HEK293 (cell line): ENCODE measurements around the gene C4orf50.

ENCODE experiments used
- CTCF ChIA-PET: fragments of 350-600 bp; formaldehyde crosslinking; extraction: SDS; loops from one replicate; lab custom pipeline; 2021; ENCODE audit warnings: antibody characterized with exemption; lab: Yijun Ruan, JAX
- POLR2A ChIA-PET: fragments of 300-600 bp; formaldehyde crosslinking; extraction: SDS; loops from one replicate; lab custom pipeline; 2020; ENCODE audit warnings: antibody characterized with exemption, inconsistent platforms; lab: Yijun Ruan, JAX
- H3K27ac ChIP-seq: fragments of 200-500 bp; sonication (Bioruptor generic); 2 replicates; pipeline ENCODE4 v1.5.1; 2014; ENCODE audit warnings: low read depth, low read length, control low read depth, inconsistent platforms; ENCODE audit errors: extremely low read depth
- H3K36me3 ChIP-seq, 2 experiments: fragments of 200-500 bp in 1 of 2; sonication (Bioruptor generic) in 1 of 2; 1 replicate in 1 of 2; 2 replicates in 1 of 2; pipeline ENCODE4 v1.5.1; 2014 to 2017; ENCODE audit warnings: inconsistent platforms in 2 of 2, low read length in 2 of 2; ENCODE audit not compliant: control insufficient read depth in 2 of 2, insufficient read depth in 1 of 2
- H3K4me1 ChIP-seq: fragments of 200-500 bp; sonication (Bioruptor generic); 2 replicates; pipeline ENCODE4 v1.5.1; 2014; ENCODE audit warnings: mild to moderate bottlenecking, low read length, inconsistent platforms; ENCODE audit not compliant: control insufficient read depth, insufficient read depth
- H3K4me3 ChIP-seq: 2 replicates; pipeline ENCODE4 v1.5.1; 2011; ENCODE audit warnings: low read depth, mild to moderate bottlenecking, control low read depth, low read length, moderate library complexity
- H3K9me3 ChIP-seq: fragments of 200-500 bp; sonication (Bioruptor generic); 2 replicates; pipeline ENCODE4 v1.5.1; 2014; ENCODE audit warnings: low read depth, low read length, inconsistent platforms; ENCODE audit not compliant: control insufficient read depth, insufficient read depth
- GLIS2 ChIP-seq: fragments of 450-650 bp; formaldehyde crosslinking; IDR thresholded peaks from 2 replicates; pipeline ENCODE4 v1.5.1; 2016; ENCODE audit warnings: missing biosample characterization, missing genetic modification characterization
- KLF1 ChIP-seq: fragments of 450-650 bp; formaldehyde crosslinking; IDR thresholded peaks from 2 replicates; pipeline ENCODE4 v1.5.1; 2016; ENCODE audit warnings: missing biosample characterization, missing genetic modification characterization
- KLF10 ChIP-seq: fragments of 450-650 bp; IDR thresholded peaks from 2 replicates; pipeline ENCODE4 v1.5.1; 2018; ENCODE audit warnings: missing biosample characterization, mild to moderate bottlenecking, missing genetic modification characterization
- KLF17 ChIP-seq: fragments of 450-650 bp; formaldehyde crosslinking; IDR thresholded peaks from 2 replicates; pipeline ENCODE4 v1.5.1; 2016; ENCODE audit warnings: missing biosample characterization, missing genetic modification characterization
- KLF8 ChIP-seq: fragments of 450-650 bp; formaldehyde crosslinking; IDR thresholded peaks from 2 replicates; pipeline ENCODE4 v1.5.1; 2016; ENCODE audit warnings: missing biosample characterization, missing genetic modification characterization
- PRDM6 ChIP-seq: fragments of 450-650 bp; formaldehyde crosslinking; IDR thresholded peaks from 2 replicates; pipeline ENCODE4 v1.5.1; 2017; ENCODE audit warnings: missing biosample characterization, missing genetic modification characterization
- REST ChIP-seq: fragments of 450-650 bp; formaldehyde crosslinking; IDR thresholded peaks from 2 replicates; pipeline ENCODE4 v1.5.1; 2016; ENCODE audit warnings: missing biosample characterization, missing genetic modification characterization
- ZBTB26 ChIP-seq: fragments of 450-650 bp; formaldehyde crosslinking; optimal IDR thresholded peaks from 2 replicates; pipeline ENCODE3; 2016; ENCODE audit warnings: missing biosample characterization, mild to moderate bottlenecking, missing genetic modification characterization
- ZBTB48 ChIP-seq: fragments of 450-650 bp; formaldehyde crosslinking; IDR thresholded peaks from 2 replicates; pipeline ENCODE4 v1.5.1; 2016; ENCODE audit warnings: missing biosample characterization, missing genetic modification characterization
- ZNF121 ChIP-seq: fragments of 450-650 bp; formaldehyde crosslinking; IDR thresholded peaks from 2 replicates; pipeline ENCODE4 v1.5.1; 2016; ENCODE audit warnings: missing biosample characterization, missing genetic modification characterization
- ZNF140 ChIP-seq: fragments of 450-650 bp; formaldehyde crosslinking; IDR thresholded peaks from 2 replicates; pipeline ENCODE4 v1.5.1; 2016; ENCODE audit warnings: missing biosample characterization, missing genetic modification characterization
- ZNF202 ChIP-seq: fragments of 450-650 bp; formaldehyde crosslinking; IDR thresholded peaks from 2 replicates; pipeline ENCODE4 v1.5.1; 2016; ENCODE audit warnings: missing biosample characterization, missing genetic modification characterization, borderline replicate concordance
- ZNF211 ChIP-seq: fragments of 450-650 bp; formaldehyde crosslinking; IDR thresholded peaks from 2 replicates; pipeline ENCODE4 v1.5.1; 2016; ENCODE audit warnings: low read depth, missing biosample characterization, missing genetic modification characterization
- ZNF248 ChIP-seq: fragments of 450-650 bp; formaldehyde crosslinking; IDR thresholded peaks from 2 replicates; pipeline ENCODE4 v1.5.1; 2017; ENCODE audit warnings: missing biosample characterization, missing genetic modification characterization
- ZNF350 ChIP-seq: fragments of 450-650 bp; formaldehyde crosslinking; IDR thresholded peaks from 2 replicates; pipeline ENCODE4 v1.5.0; 2017; ENCODE audit warnings: missing biosample characterization, mild to moderate bottlenecking, missing genetic modification characterization
- ZNF513 ChIP-seq: fragments of 450-650 bp; IDR thresholded peaks from 2 replicates; pipeline ENCODE4 v1.5.1; 2018; ENCODE audit warnings: missing biosample characterization, missing genetic modification characterization
- ZNF776 ChIP-seq: fragments of 450-650 bp; formaldehyde crosslinking; IDR thresholded peaks from 2 replicates; pipeline ENCODE4 v1.5.0; 2017; ENCODE audit warnings: missing biosample characterization, missing genetic modification characterization, borderline replicate concordance
- ZNF785 ChIP-seq: fragments of 450-650 bp; formaldehyde crosslinking; IDR thresholded peaks from 2 replicates; pipeline ENCODE4 v1.5.1; 2016; ENCODE audit warnings: missing biosample characterization, missing genetic modification characterization
- ZSCAN30 ChIP-seq: fragments of 450-650 bp; IDR thresholded peaks from 2 replicates; pipeline ENCODE4 v1.5.1; 2018; ENCODE audit warnings: missing biosample characterization, mild to moderate bottlenecking, missing genetic modification characterization, moderate library complexity

The C4orf50 gene

GRCh38 chr4:6065166-6065565, 46.9 kb upstream of the C4orf50 start (continued):
- TF ChIP-seq REST (tag by site-specific recombination) (no peak), KLF10 (no peak), ZNF785 (no peak), ZNF202 (tag by site-specific recombination) (no peak), KLF17 (tag by site-specific recombination) (no peak), ZNF248 (tag by site-specific recombination) (no peak), ZNF140 (no peak), KLF8 (no peak), ZNF211 (tag by site-specific recombination) (no peak), ZBTB48 (tag by site-specific recombination) (no peak), ZNF121 (tag by site-specific recombination) (no peak)

GRCh38 chr4:6064383-6064782, 46.2 kb upstream of the C4orf50 start:
- H3K4me1 ChIP-seq = no peaks in the 10 kb centered on the region
- H3K27ac ChIP-seq = no peak overlapping the region
- ChIA-PET POLR2A (no interaction called here), CTCF (no interaction called here)
- no peak for TF ChIP-seq ZSCAN30 (tag by site-specific recombination)
- no peak for TF ChIP-seq PRDM6 (tag by site-specific recombination)
- TF ChIP-seq ZNF513 (tag by site-specific recombination) = no peak
- TF ChIP-seq KLF1 (tag by site-specific recombination) = no peak
- TF ChIP-seq ZNF350 = no peak
- TF ChIP-seq ZNF776 (tag by site-specific recombination) = no peak
- TF ChIP-seq ZBTB26 (tag by site-specific recombination) = no peak
- TF ChIP-seq ZBTB48 (tag by site-specific recombination) = no peak
- no peak for TF ChIP-seq GLIS2 (tag by site-specific recombination)
- no peaks in the 10 kb centered on the region for H3K36me3 ChIP-seq
- H3K9me3 ChIP-seq = no peaks in the 10 kb centered on the region
- H3K4me3 ChIP-seq = no peak overlapping the region
